Measurements from ENCODE around the gene SMNDC1.

DNA sequence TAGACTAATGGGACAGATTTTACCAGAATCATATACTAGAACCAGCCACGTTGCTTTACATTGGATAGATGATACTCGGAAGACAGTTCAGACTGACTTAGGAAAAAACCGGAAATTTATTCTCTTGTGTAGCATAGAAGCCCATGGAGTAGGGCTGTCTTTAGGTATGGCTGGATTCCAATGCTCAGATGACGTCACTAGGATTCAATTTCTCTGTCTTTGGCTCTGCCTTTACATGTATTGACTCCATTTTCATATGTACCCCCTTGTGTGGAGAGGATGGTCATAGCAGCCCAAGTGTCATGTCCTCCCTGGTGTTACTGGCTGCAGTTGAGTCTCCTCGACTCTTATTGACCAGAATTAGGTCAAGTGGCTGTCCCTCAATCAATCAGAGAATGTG, 39.2 kb upstream of the SMNDC1 start:
- TF ChIP-seq, protein P1, sequence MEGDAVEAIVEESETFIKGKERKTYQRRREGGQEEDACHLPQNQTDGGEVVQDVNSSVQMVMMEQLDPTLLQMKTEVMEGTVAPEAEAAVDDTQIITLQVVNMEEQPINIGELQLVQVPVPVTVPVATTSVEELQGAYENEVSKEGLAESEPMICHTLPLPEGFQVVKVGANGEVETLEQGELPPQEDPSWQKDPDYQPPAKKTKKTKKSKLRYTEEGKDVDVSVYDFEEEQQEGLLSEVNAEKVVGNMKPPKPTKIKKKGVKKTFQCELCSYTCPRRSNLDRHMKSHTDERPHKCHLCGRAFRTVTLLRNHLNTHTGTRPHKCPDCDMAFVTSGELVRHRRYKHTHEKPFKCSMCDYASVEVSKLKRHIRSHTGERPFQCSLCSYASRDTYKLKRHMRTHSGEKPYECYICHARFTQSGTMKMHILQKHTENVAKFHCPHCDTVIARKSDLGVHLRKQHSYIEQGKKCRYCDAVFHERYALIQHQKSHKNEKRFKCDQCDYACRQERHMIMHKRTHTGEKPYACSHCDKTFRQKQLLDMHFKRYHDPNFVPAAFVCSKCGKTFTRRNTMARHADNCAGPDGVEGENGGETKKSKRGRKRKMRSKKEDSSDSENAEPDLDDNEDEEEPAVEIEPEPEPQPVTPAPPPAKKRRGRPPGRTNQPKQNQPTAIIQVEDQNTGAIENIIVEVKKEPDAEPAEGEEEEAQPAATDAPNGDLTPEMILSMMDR (IDR thresholded peaks at IDR 0.05; ENCODE audit: low read length): no peak
- TF ChIP-seq EZH2phosphoT487 (IDR thresholded peaks at IDR 0.05; ENCODE audit: low read length) (no peak), EZH2 (optimal IDR thresholded peaks at IDR 0.05; ENCODE audit: low read depth, low read length) (no peak)

Data from MM.1S (cell line).